ENCODE results near the gene PPP6R1. TPM values are rescaled to one million over a fixed set of nuclear protein-coding genes. Genes with fewer than 3 reads are reported as not detected.

PPP6R1 gene
- total RNA-seq, 1 donor from 2014 or later: 220 TPM

- H3K27ac Mint-ChIP-seq: no peak overlapping the region
- ATAC-seq (ENCODE audit: low read depth): no peak
- H3K27me3 Mint-ChIP-seq: no peaks in the 10 kb centered on the region
- intact Hi-C loops (cut with micrococcal nuclease): no loop called here
- ChIA-PET CTCF (no interaction called here), POLR2A (no interaction called here)
- no peak overlapping the region for H3K4me3 Mint-ChIP-seq
- H3K9me3 Mint-ChIP-seq: peaks cover 4% of the 10 kb centered on the region
- TF ChIP-seq CTCF (IDR thresholded peaks at IDR 0.05): no peak
- no peak for DNase-seq
- peaks cover 43% of the 10 kb centered on the region for H3K36me3 Mint-ChIP-seq (ENCODE audit: low read depth)
- H3K4me1 Mint-ChIP-seq: peaks cover 3% of the 10 kb centered on the region
Measured at GRCh38 chr19:55224038-55224665, 34.7 kb downstream of the PPP6R1 start.

GRCh38 chr19:55223291-55224037, 35.4 kb downstream of the PPP6R1 start:
- peaks cover 39% of the 10 kb centered on the region for H3K36me3 Mint-ChIP-seq (ENCODE audit: low read depth)
- POLR2A ChIA-PET: no interaction called here
- no peak for ATAC-seq (ENCODE audit: low read depth)
- DNase-seq: no peak
- no peak for TF ChIP-seq CTCF (IDR thresholded peaks at IDR 0.05)
- intact Hi-C loops (cut with micrococcal nuclease): no loop called here
- H3K27me3 Mint-ChIP-seq: no peaks in the 10 kb centered on the region
- CTCF ChIA-PET: no interaction called here
- H3K27ac Mint-ChIP-seq: no peak overlapping the region
- H3K4me3 Mint-ChIP-seq: no peak overlapping the region
- H3K9me3 Mint-ChIP-seq: peaks cover 4% of the 10 kb centered on the region
- peaks cover 3% of the 10 kb centered on the region for H3K4me1 Mint-ChIP-seq

GRCh38 chr19:55220525-55220924, 38.3 kb downstream of the PPP6R1 start:
- no peak for ATAC-seq (ENCODE audit: low read depth)
- H3K4me3 Mint-ChIP-seq: no peak overlapping the region
- H3K27ac Mint-ChIP-seq: no peak overlapping the region
- ChIA-PET POLR2A (no interaction called here), CTCF (no interaction called here)
- peaks cover 9% of the 10 kb centered on the region for H3K27me3 Mint-ChIP-seq
- peaks cover 12% of the 10 kb centered on the region for H3K4me1 Mint-ChIP-seq
- peaks cover 6% of the 10 kb centered on the region for H3K9me3 Mint-ChIP-seq
- no peak for DNase-seq
- peaks cover 13% of the 10 kb centered on the region for H3K36me3 Mint-ChIP-seq (ENCODE audit: low read depth)
- intact Hi-C loops (cut with micrococcal nuclease): no loop called here
- TF ChIP-seq CTCF (IDR thresholded peaks at IDR 0.05): no peak

DNA sequence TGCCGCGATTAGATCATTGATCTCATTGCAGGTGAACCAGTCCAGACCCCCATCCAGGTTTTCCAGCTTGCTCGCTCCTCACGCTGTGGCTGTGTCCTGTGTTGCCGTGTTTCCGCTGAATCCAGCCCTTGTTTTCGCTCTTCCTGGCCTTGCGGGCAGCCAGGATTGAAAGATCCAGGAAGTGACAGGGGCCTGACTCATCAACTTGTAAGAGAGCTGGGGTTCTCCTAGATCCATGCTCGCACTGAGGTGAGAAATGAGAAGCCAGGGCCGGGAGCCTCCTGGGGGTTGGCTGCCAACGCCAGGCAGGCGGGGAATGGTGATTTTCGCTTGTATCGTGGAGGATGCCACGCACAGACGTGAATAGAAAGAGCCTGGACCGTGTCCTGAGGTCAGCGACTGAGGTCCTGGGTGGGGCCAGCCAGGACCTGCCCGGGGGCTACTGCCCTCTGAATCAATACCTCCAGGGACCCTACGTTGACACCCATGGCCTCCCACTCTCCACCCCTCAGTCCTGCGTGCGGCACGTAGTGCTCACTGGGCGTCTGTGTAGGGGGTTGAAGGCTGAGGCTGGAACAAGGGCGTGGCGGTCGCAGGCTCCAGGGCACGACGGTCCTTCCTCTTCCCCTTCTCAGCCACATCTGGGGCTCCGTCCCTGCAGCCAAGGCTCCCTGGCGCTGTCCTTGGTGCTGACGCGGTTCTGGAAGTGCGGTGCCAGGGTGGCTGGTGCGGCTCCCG, 42.2 kb downstream of the PPP6R1 start:
- intact Hi-C loops (cut with micrococcal nuclease): loop anchor here (5.0 kb wide), 1 partner anchor 36 kb away; no protein-coding TSS in a partner anchor

More for the DNA sequence above, 42.2 kb downstream of the PPP6R1 start:
- peak; percentile 35 for DNase-seq
- ChIA-PET CTCF (no interaction called here), POLR2A (no interaction called here)
- peaks cover 7% of the 10 kb centered on the region for H3K36me3 Mint-ChIP-seq (ENCODE audit: low read depth)
- H3K9me3 Mint-ChIP-seq: peaks cover 14% of the 10 kb centered on the region
- H3K4me1 Mint-ChIP-seq: peaks cover 11% of the 10 kb centered on the region
- H3K4me3 Mint-ChIP-seq: no peak overlapping the region
- ATAC-seq (ENCODE audit: low read depth): peak; percentile 72
- no peak for TF ChIP-seq CTCF (IDR thresholded peaks at IDR 0.05)
- peaks cover 16% of the 10 kb centered on the region for H3K27me3 Mint-ChIP-seq
- H3K27ac Mint-ChIP-seq: no peak overlapping the region

All from activated B cell treated with CpG ODN at 0.5 μM for 24 hours (primary cell).